ENCODE data around the gene SPRR1A.

SPRR1A gene

DNA sequence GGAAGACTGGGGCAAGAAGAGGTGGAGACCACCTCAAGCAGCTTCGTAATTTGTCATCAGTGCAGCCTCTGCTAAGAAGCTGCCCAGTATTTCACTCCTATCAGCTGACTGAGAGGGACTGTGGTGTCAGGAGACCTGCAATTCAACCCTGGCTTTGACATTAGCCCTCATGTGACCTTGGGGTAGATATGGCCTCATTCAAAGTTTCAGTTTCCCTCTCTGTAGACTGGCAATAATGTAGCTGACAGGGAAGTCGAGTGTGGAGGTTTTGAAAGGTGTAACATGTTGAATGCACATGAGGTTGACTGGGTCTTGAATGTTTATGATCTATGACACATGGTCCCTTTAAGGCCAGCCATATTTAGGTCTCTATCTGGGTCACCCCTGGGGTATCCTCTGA, 15.6 kb upstream of the SPRR1A start:
- H3K27ac ChIP-seq (replicated peaks) = no peak overlapping the region
- H3K27me3 ChIP-seq (ENCODE audit: insufficient read depth, poor library complexity, severe bottlenecking) = no peaks in the 10 kb centered on the region
- TF ChIP-seq GABPA (IDR thresholded peaks at IDR 0.05; ENCODE audit: low read depth) (no peak), POLR2AphosphoS5 (IDR thresholded peaks at IDR 0.05; ENCODE audit: low read depth) (no peak), SPI1 (IDR thresholded peaks at IDR 0.05; ENCODE audit: borderline replicate concordance, low read depth) (no peak), CTCF (IDR thresholded peaks at IDR 0.05; ENCODE audit: insufficient read depth, low read length) (no peak)
- TF ChIP-seq, protein P1, sequence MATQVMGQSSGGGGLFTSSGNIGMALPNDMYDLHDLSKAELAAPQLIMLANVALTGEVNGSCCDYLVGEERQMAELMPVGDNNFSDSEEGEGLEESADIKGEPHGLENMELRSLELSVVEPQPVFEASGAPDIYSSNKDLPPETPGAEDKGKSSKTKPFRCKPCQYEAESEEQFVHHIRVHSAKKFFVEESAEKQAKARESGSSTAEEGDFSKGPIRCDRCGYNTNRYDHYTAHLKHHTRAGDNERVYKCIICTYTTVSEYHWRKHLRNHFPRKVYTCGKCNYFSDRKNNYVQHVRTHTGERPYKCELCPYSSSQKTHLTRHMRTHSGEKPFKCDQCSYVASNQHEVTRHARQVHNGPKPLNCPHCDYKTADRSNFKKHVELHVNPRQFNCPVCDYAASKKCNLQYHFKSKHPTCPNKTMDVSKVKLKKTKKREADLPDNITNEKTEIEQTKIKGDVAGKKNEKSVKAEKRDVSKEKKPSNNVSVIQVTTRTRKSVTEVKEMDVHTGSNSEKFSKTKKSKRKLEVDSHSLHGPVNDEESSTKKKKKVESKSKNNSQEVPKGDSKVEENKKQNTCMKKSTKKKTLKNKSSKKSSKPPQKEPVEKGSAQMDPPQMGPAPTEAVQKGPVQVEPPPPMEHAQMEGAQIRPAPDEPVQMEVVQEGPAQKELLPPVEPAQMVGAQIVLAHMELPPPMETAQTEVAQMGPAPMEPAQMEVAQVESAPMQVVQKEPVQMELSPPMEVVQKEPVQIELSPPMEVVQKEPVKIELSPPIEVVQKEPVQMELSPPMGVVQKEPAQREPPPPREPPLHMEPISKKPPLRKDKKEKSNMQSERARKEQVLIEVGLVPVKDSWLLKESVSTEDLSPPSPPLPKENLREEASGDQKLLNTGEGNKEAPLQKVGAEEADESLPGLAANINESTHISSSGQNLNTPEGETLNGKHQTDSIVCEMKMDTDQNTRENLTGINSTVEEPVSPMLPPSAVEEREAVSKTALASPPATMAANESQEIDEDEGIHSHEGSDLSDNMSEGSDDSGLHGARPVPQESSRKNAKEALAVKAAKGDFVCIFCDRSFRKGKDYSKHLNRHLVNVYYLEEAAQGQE (IDR thresholded peaks at IDR 0.05; ENCODE audit: insufficient replicate concordance, low read depth) = no peak
- H3K4me3 ChIP-seq (replicated peaks; ENCODE audit: insufficient read depth, low read length) = no peak overlapping the region
- no peak for DNase-seq (ENCODE audit: low read depth in 1 of 2, low spot score in 1 of 2)

- Histone ChIP-seq H3K27me3 (ENCODE audit: insufficient read depth, poor library complexity, severe bottlenecking) (no peaks in the 10 kb centered on the region), H3K4me3 (replicated peaks; ENCODE audit: insufficient read depth, low read length) (no peak overlapping the region), H3K27ac (replicated peaks) (no peak overlapping the region)
- DNase-seq (ENCODE audit: low read depth in 1 of 2, low spot score in 1 of 2) = no peak
- no peak for TF ChIP-seq GABPA (IDR thresholded peaks at IDR 0.05; ENCODE audit: low read depth)
- no peak for TF ChIP-seq CTCF (IDR thresholded peaks at IDR 0.05; ENCODE audit: insufficient read depth, low read length)
- TF ChIP-seq, protein P1 (IDR thresholded peaks at IDR 0.05; ENCODE audit: insufficient replicate concordance, low read depth) = no peak
- no peak for TF ChIP-seq SPI1 (IDR thresholded peaks at IDR 0.05; ENCODE audit: borderline replicate concordance, low read depth)
- TF ChIP-seq POLR2AphosphoS5 (IDR thresholded peaks at IDR 0.05; ENCODE audit: low read depth) = no peak
These were observed 14.8 kb upstream of the SPRR1A start for GRCh38 chr1:152969036-152969435.

DNA sequence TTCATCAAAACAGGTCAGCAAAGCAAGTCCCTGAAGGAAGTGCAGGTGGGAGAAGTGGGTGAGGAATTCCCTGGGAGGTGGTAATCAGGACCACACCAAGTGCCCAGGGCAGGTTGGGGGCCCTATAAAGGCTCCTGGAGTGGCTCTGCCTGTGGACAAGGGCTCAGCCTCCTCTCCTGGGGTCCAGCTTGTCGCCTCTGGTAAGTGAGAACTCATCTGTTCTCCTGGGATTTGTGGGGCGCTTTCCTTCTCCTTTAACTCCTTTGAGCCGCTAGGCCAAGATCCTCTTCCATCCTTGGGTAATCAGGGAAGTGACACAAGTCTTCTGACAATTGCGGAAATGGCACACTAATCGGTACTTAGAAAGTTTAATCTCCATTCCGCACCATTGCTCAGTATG, 13.4 kb upstream of the SPRR1A start, which contains the start of gene SPRR4:
SPRR4 (plus strand) TSS at position 154 of the 400 bp plus-strand sequence. CDS start 1,243 bp downstream, outside the sequence.
- TF ChIP-seq POLR2AphosphoS5 (IDR thresholded peaks at IDR 0.05; ENCODE audit: low read depth) = no peak
- TF ChIP-seq CTCF (IDR thresholded peaks at IDR 0.05; ENCODE audit: insufficient read depth, low read length) = no peak
- TF ChIP-seq, protein P1 (IDR thresholded peaks at IDR 0.05; ENCODE audit: insufficient replicate concordance, low read depth) = no peak
- TF ChIP-seq GABPA (IDR thresholded peaks at IDR 0.05; ENCODE audit: low read depth) = no peak
- TF ChIP-seq SPI1 (IDR thresholded peaks at IDR 0.05; ENCODE audit: borderline replicate concordance, low read depth) = no peak
- H3K27ac ChIP-seq (replicated peaks) = no peak within 1 kb of the TSS
- no peak within 1 kb of the TSS for H3K4me3 ChIP-seq (replicated peaks; ENCODE audit: insufficient read depth, low read length)
- no peaks in the 10 kb centered on the region for H3K27me3 ChIP-seq (ENCODE audit: insufficient read depth, poor library complexity, severe bottlenecking)
- DNase-seq (ENCODE audit: low read depth in 1 of 2, low spot score in 1 of 2) = no peak

Data from HL-60 (cell line).